Measurements from ENCODE around the gene IRF2.

IRF2 gene

DNA sequence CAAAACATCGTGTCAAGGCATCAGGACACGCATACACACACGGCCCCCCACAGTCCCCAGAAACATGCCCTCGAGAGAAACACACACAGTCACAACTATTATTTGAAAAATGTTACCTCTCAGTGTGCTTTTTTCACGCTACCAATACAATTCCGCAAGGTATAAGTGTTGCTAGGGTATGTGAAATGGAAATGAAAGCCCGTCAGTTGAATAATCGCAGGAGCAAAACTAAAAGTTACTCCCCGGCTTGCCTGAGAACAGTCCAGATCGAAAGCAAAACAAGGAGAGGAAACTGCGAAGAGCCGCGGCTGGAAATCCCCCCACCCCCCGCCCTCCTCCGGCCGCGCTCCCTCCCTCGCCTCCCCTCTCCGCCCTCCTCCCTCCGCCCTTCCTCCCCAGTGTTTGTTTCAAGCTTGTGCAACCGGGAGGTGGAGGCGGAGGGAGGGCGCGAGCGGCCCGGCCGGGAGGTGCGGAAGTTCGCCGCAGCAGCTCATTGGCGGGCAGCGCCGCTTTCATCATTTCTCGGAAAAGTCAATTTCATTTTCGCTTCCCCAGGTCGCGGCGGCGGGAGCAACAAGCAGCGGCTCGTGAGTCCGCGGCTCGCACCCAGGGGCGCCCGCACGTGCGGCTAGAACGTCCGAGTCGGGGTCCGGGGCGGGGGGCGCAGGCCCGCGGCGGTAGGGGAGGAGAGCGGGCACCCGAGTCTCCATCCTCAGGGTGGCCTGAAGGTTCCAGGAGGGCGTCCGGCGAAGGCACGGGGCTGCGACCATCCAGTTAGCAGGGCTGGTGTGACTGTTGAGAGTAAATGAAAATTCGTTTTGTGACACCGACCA, at the start of gene IRF2:
Gene IRF2, minus strand, starts transcription at position 288 of the 833 bp plus-strand sequence. CDS start 45,486 bp downstream, outside the sequence.
- peak; percentile 89 to 96 (median 96) for DNase-seq

DNA sequence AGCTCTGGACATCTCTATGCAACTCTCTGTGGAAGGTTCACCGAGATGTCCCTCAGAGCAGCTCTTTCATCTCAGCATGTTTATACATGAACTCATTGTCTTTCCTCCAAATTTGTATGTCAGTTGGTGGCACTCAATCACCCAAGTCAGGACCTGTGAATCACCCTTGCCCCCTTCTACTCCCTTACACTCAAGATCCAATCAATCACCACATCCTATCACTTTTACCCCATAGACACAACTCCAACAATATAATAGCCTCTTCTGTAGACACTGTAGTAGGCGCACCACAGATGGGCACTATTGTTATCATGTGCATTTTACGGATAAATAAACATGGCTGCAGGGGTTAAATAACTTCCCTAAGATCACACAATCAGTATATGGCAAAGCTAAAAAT, 41.3 kb upstream of the IRF2 start:
- DNase-seq = no peak

DNA sequence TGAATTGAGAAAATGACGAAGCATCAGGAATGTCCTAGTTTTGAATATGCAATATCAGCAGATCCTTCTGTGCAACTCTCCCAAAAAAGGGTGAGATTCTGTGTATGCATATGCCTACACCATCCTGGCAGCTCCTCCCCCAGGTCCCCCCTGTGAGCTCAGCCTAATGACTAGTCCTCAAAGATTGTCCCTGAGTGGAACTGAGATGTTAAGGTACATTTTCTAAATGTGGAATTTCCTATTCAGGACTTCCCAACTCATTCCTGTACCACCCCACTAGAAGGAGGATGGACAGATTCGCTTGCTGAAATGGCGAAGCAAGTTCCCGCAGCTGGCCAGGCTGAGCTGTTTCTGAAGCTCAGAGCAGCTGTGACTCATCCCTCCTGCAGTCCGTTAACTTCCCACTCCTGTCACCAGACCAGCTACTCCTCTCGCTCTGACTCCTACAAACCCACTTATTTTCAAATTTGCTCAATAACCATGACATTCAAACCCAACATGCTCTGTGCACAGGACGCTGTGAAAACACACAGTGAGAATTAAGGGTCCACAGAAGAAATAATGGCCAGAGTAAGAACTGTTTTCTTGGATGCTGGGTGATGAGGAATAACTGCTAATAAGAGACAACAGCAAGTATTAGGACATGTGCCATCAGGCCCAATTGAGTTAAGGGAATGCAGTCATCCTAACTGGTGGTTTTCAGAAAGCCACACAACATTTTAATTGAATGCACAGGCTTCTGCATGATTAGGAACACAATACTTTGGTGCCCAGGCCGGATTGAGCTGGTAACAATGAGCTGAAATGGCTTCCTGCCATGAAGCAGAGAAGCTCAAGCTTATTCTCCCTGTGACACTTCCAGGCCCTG, 40.0 kb upstream of the IRF2 start:
- no peak for DNase-seq

DNA sequence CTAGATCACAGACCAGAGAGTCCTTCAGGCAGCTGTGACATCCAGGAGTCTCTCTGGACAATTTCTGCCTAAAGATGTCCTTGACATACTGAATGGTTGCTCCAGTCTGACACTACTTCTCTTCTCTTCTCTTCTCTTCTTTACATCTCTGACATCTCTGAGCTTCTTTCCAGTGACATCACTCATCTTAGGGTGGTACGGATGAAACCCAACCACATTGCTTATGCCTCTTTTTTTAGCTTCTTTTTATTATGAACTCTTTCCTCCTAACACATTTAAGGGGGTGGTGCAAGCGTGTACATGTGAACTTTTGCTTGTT, 39.4 kb upstream of the IRF2 start:
- no peak for DNase-seq

DNA sequence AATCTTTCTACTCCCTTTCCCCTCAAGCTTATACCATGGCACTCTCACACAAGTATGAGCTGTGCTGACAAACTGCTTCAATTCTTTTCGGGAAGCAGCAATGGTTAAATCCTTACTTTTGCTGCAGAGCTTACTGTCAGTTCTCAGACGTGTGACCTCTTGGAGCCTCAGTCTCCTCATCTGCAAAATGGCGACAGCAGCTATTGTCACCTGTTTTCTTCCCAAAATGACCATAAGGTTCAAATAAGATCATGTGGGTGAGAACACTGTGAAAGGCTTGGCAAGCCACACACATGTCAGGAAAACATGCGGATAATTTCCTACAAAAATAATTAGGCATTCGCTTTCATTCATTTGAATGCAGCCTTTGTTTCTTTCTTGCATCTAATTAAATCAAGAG, 36.8 kb upstream of the IRF2 start:
- no peak for DNase-seq

DNA sequence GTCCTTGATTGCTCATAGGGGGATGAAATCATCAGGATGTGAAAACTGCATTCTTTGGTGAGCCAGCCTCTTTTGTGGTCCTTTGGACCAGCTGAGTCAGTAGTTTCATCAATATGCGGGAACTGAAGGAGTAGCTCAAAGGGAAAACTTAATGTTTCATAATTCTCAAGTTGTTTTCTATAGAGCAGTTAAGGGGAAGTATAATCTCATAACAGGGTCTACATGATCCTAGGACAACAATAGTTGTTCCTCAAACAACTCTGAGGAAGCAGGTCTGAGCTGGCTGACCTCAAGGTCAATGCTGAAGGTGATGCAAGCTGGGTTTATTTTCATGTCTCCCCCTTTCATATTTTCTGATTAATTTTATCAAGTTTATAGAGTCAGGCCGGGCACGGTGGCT, 36.1 kb upstream of the IRF2 start:
- DNase-seq = no peak

DNA sequence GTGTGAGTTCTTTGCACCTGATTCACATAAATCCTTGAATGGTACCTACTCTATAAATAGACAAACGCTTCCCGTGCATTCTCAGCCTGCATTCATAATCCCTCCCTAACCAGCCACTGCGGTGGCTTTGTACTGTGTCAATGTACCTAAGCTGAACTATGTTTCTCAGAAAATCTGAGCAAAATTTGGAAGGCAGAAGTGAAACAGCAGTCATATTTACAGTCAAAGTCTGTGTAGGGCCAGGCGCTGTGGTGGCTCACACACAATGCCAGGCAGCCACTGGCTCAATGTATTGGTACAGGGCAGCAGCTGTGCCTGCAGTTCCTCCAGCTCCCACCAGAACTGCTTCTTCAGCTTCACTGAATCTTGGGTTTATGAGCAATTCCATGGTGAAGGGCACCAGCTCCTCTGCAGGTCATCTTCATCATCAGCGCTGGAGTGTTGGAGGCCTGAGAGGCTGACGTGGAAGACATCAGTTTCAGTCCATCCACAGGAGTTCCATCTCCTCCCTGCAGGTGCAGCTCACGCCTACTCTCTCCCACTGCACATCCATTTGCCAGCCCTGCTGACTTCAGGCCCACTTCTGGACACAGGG, 32.3 kb upstream of the IRF2 start:
- DNase-seq = peak in 1 of 6 experiments; percentile 36

DNA sequence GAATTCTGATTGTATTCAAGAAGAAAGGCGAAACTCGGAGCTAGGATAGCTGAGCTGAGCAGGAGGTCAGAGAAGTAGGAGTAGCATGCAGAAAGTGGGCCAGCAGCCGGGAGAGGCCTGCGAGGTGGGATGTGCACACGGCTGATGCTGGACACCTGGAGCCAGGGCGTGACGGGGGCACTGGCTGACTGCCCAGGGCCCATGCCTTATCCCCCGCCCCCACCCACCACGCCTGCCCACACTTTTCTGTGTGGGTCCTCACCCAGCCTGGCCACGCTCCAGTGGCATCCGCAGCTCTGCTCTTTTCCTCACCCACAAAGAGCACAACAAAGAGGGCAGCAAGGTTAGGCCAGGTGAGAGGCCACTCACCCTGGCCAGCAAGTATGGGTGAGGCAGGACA, 30.0 kb upstream of the IRF2 start:
- DNase-seq = no peak

DNA sequence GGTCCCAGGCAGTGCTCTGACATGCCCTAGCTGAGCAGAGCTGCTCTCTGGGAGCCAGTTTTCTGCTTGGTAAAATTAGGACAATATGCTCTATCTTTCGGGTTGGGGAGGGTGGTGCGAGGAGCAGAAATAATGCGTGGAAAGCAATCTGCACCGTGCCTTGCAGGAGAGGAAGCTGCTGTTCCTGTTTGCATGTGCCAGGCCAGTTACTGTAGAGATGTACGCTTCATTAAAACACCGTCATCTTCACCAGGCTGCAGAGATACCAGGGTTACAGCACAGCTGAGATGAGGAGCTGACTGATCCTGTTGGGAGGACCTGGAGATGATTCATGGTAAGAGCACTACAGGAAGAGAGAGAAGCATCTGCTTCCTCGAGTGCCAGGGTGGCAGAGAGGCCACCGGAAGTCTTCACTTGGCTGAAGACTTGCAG, 29.5 kb upstream of the IRF2 start:
- peak in 3 of 6 experiments; percentile 10 to 64 (median 33) for DNase-seq

DNA sequence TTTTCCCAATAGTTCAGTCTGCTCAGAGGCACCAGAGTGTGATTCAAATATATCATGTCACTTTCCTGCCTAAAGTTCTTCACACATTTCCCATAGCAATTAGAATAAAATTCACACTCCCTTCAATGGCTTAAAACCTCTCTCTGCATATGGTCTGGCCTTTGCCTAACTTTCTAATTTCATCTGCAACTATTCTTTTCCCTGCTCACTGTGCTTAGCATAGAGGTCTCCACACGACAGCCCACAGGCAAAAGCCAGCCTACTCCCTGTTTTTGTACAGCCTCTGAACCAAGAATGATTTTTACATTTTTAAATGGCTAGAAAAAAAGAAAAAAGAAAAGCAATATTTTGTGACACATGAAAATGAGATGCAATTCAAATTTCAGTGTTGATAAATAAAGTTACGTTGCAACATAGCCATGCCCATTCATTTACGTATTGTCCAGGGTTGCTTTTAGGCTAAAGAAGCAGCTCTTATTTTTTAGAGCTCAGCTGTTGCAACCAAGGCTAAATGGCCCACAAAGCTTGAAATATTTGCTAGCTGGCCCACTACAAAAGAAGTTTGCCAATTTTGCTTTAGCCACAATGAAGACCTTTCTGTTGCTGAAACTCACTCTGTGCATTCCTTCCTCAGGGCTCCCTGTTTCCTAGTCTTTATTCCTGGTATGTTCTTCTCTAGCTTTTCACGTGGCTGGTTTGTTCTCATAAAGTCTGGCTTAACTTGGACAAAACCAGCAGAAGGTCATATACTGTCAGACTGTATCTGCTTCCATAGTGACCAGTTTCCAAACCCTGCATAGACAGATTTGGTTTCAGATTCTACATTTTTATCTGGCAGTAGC, 26.6 kb upstream of the IRF2 start:
- DNase-seq = no peak

DNA sequence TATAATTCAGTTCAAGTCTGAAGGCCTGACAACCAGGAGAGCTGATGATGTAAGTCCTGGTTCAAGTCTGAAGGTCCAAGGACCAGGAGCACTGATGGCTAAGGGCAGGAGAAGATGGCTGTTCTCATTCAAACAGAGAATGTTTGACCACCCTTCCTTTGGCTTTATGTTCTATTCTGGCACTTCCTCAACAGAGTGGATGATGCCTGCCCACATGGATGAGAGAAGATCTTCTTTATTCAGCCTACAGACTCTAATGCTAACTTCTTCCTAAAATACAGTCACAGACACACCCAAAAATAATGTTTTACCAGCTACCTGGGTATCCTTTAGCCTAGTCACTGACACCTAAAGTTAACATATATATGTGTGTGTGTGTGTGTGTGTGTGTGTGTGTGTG, 25.6 kb upstream of the IRF2 start:
- no peak for DNase-seq

DNA sequence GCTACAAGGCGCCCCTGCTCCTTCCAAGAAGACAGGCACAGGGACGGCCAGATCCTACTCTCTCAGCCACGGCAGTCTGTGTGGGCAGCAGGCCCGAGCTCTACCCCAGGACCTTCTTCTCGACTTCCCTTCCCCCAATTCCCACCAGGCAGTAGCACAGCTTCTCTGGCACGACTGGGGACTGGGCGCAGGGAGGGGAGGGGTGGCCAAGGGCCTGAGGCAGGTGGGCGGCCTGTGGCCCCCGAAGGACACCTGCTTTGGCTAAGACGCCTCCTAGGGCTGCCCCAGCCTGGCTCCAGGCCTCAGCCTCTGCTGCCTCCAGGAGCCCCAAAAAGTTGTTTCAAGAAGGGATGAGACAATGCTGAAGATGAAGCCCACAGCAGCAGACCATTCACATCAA, 24.2 kb upstream of the IRF2 start:
- DNase-seq = no peak

DNA sequence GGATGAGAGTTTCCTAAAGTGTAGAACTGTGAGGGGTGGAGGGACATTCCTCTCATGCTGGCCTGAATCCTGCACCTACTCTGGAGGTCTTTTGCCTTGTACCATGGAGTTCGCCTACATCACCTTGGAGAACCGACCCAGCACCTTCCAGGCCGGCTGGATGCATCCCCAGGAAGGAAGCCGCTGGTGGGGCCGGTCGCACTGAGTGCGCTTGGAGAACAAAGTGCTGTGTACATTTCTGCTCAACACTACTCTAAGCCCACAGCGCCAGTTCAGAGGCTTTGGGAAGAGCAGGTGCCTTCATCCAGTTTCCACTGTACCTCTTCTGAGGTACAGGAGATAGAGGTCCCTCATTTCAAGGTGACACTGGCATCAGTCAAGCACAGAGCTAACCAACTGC, 15.4 kb upstream of the IRF2 start:
- no peak for DNase-seq

DNA sequence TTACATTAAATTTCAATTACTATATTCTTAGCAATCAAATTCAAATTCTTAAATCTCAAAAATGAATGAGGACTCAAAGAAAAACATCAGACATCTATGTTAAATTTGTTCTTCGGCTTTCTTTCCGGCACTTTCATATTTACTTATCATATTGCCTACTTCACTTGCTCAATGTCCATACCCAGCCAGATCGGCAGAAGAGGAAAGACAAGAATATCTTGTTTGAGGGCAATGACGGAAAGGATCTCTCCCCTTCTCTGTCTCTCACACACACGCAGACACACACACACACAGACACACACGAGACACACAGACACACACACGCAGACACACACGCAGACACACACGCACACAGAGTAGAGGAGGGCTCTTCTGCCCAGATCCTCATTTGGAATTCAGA, 13.2 kb upstream of the IRF2 start:
- DNase-seq = no peak

DNA sequence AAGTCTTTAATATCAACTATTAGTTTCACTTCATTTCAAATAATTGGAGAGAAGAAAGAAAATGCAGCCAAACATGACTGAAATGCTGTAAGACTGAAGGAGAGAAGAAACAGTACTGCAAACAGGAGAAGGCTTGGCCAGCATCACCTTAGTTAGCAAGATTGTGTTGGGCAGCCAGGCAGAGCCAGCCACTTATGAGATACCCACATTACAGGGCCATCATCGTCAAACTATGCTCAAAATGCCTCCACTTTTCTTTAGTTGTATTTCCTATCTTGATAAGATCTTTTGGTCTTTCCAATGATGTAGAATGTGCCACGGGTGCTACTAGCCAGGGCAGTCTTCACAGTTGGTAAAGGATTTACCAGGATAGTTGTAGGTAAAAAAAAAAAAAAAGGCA, 10.9 kb upstream of the IRF2 start:
- no peak for DNase-seq

DNA sequence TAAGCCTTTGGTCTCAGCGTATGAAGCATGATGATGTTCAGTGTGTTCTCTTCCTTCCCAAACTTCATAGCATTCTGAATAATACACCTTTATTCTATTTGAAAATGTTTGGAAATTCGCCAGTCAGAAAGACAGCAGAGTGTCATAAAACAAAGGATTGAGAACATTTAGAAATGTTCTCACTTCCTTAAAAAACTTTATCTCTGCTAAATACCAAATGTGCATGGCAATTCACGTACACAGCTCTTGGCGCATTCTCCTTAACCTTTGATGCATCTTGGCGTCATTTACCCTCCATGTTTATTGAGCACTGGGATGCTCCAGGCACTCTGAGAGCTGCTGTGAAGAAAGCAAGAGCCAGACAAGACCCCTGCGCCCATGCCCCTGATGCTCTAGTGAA, 7.2 kb upstream of the IRF2 start:
- no peak for DNase-seq

DNA sequence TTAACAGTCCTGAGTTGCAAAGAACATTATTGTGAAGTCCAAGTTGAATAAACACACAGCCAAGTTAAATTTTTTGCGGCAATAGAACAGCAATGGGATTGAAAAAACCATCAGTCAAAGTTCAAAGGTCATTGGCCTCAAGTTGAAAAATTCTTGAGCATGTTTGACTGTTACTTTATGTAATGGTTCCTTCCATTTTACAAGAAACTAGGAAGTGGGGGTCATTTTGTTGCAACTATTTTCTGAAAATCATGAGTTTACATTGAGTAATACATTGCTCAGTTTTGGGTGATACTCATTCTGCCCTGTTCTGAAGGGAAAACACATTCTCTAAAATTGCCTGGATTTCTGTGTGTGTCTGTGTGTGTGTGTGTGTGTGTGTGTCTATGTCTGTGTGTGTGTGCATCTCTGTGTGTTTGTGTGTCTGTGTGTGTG, 5.2 kb upstream of the IRF2 start:
- no peak for DNase-seq

DNA sequence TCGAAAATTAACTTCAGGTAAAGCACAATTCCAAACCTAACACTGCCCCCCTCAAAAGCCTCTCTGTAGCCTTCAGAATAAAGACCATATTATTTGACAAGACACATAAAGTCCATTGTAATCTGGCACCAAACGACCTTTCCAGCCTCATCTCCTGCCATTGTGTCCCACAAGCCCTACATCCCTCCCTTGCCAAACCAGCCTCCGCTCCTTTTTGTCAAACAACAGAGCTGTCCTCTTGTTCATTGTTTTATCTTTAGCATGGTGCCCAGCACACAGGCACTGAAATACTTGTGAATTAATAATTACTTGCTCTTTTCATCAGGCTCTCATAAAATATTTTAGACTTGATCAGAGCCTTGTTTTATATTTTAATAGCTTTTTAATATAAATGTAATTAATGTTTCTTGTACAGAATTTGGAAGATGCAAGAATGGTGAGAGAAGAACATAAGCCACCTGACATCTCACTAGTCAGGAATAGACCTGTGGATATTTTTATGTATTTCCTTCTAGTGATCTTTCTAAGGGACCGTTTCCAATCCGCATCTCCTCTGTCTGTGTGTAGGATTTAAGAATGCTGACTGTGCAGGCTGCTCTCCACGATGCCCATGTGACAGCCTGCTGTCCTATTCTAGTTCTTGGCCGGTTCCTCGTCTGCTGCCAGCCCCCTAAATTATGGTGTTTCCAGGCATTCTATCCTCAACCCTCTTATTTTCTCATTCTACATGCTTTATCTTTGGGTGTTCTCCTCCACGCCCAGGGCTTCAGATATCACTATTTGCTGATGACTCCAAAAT, 3.0 kb upstream of the IRF2 start:
- no peak for DNase-seq

DNA sequence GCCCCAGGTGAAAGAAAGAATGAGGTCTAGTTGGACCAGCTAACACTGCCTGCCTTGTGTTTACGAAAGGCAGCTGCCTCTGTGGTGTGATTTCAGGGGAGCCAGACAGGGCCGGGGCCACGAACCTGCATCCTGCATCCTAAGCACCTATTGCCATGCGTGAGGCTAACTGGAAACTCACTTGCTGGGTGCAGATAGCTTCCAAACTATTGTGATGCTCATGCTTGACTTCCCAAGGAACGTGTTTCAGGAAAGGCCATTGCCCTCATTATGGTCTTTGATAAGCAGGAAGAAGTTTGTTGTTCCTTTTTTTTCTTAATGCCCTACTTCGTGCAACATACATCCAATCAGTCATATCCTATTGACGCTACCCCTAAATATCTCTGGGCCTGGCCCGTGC, 2.3 kb upstream of the IRF2 start:
- DNase-seq = peak in 3 of 6 experiments; percentile 10 to 21 (median 14)

DNA sequence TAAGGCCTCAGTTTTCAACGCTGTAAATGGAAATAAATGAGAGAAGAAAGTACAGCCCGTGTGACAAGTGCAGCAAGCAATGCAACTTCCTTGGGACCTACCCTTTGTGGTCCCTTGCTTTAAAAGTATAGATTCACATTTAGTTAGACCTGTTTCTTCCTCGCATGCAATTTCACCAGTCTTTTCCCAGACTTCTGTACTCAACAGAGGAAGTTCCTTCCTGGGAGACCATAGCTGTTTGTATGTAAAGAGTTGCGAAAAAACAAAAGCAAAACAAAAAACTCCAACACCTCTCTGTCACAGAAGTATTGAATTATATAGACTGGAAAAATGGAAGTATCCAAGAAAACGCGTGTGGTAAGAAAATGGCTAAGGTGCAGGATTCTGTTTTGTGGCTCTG, 1.1 kb upstream of the IRF2 start:
- peak in 1 of 6 experiments; percentile 56 for DNase-seq

DNA sequence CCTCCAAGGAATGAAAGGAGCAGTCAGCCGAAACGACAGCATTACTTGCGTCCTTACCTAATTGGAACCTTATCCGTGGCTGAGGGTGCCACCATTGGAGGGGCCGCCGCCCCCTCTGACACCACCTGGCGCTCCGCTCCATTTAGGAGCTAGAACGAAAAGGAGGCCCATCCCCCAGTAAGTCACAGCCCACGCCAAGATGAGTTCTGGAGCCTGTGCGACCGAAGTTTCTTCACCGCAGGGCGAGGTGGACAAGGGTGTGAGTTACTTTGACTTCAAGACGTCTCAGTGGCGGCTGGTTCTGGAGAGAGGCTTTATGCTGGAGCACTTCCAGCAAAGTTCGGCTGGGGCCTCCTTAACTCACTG, 729 bp upstream of the IRF2 start:
- DNase-seq = peak in 3 of 6 experiments; percentile 22 to 47 (median 43)

All from stimulated activated naive CD4-positive, alpha-beta T cell (primary cell).